Loucy (cell line): ENCODE data around the gene AMPD2.

Experiments used
- H2AFZ ChIP-seq: fragments of 200-600 bp; sonication (generic); 2 replicates; pipeline ENCODE4 v1.6.0; 2016; ENCODE audit warnings: antibody characterized with exemption, mild to moderate bottlenecking, low read length, moderate library complexity
- H3F3A ChIP-seq: fragments of 200-600 bp; 2 replicates; pipeline ENCODE4 v1.6.0; 2016; ENCODE audit warnings: antibody characterized with exemption, low read depth, mild to moderate bottlenecking
- H3K27me3 ChIP-seq: fragments of 200-600 bp; sonication (generic); 2 replicates; pipeline ENCODE4 v1.6.1; 2014; ENCODE audit warnings: low read length, mild to moderate bottlenecking; ENCODE audit not compliant: insufficient read depth, poor library complexity, severe bottlenecking
- H3K36me3 ChIP-seq: fragments of 200-600 bp; sonication (generic); 2 replicates; pipeline ENCODE4 v1.6.1; 2016; ENCODE audit warnings: low read length; ENCODE audit not compliant: insufficient read depth
- H3K4me1 ChIP-seq: fragments of 200-600 bp; sonication (generic); 2 replicates; pipeline ENCODE4 v1.5.1; 2014; ENCODE audit warnings: low read length, mild to moderate bottlenecking; ENCODE audit not compliant: insufficient read depth, poor library complexity, severe bottlenecking
- H3K4me2 ChIP-seq: fragments of 200-600 bp; sonication (generic); 2 replicates; pipeline ENCODE4 v1.6.0; 2014; ENCODE audit warnings: antibody characterized with exemption, low read length, low read depth, mild to moderate bottlenecking; ENCODE audit not compliant: poor library complexity, severe bottlenecking
- H3K4me3 ChIP-seq: fragments of 200-600 bp; sonication (generic); 2 replicates; pipeline ENCODE4 v1.5.1; 2014; ENCODE audit warnings: low read length, mild to moderate bottlenecking, mixed read lengths; ENCODE audit not compliant: poor library complexity, severe bottlenecking
- H3K79me2 ChIP-seq: fragments of 200-600 bp; sonication (generic); 2 replicates; pipeline ENCODE4 v1.6.1; 2014; ENCODE audit warnings: low read length; ENCODE audit not compliant: insufficient read depth
- H3K9ac ChIP-seq: fragments of 200-600 bp; sonication (generic); 2 replicates; pipeline ENCODE4 v1.6.0; 2014; ENCODE audit warnings: mild to moderate bottlenecking, low read depth, low read length, moderate library complexity; ENCODE audit not compliant: poor library complexity, severe bottlenecking
- H3K9me2 ChIP-seq: fragments of 200-600 bp; sonication (generic); replicated peaks from 2 replicates; pipeline ENCODE4 v1.6.1; 2016; ENCODE audit warnings: low read depth, low read length, mixed read lengths
- H3K9me3 ChIP-seq: fragments of 200-600 bp; sonication (generic); 2 replicates; pipeline ENCODE4 v1.6.1; 2014; ENCODE audit warnings: mild to moderate bottlenecking, antibody characterized with exemption, low read length, low read depth; ENCODE audit not compliant: insufficient read depth
- H4K20me1 ChIP-seq: fragments of 200-600 bp; sonication (generic); 2 replicates; pipeline ENCODE4 v1.6.0; 2014; ENCODE audit warnings: antibody characterized with exemption, low read length, mild to moderate bottlenecking; ENCODE audit not compliant: insufficient read depth, poor library complexity, severe bottlenecking
- EZH2phosphoT487 ChIP-seq: fragments of 200-600 bp; IDR thresholded peaks from 2 replicates; pipeline ENCODE4 v1.6.1; 2018; ENCODE audit warnings: antibody characterized with exemption, mild to moderate bottlenecking, moderate library complexity, borderline replicate concordance
- TF ChIP-seq, protein P1 (sequence below): fragments of 200-600 bp; sonication (generic); conservative IDR thresholded peaks from 2 replicates; pipeline ENCODE4 v1.5.1; 2014; ENCODE audit warnings: mild to moderate bottlenecking, antibody characterized with exemption, low read length

The AMPD2 gene

DNA sequence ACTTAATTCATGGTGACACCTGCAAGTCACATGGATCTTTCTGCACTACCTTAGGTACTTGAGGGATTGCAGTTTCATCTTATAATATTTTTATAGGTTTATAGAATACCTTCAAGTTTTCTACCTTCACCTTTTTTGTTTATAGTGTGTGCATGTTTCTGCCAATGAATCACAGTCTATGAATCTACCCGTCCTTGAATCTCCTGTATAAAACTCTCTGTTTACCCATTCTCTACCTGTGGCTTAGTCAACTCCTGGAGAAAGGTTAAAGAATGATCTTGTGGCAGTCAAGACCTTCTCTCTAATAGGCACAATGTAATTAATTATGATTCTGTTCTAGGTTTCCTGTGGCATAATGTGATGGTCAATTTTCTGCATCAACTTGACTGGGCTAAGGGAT lies 45.0 kb downstream of the AMPD2 start:
- Histone ChIP-seq H4K20me1 (no peaks in the 10 kb centered on the region), H3K9me2 (no peaks in the 10 kb centered on the region), H3K9ac (no peak overlapping the region), H3K4me3 (no peak overlapping the region), H3K79me2 (no peaks in the 10 kb centered on the region), H3K9me3 (no peaks in the 10 kb centered on the region), H2AFZ (no peak overlapping the region), H3K27me3 (no peaks in the 10 kb centered on the region), H3F3A (no peaks in the 10 kb centered on the region), H3K4me2 (no peak overlapping the region), H3K4me1 (peaks cover 21% of the 10 kb centered on the region), H3K36me3 (no peaks in the 10 kb centered on the region)
- TF ChIP-seq, protein P1, sequence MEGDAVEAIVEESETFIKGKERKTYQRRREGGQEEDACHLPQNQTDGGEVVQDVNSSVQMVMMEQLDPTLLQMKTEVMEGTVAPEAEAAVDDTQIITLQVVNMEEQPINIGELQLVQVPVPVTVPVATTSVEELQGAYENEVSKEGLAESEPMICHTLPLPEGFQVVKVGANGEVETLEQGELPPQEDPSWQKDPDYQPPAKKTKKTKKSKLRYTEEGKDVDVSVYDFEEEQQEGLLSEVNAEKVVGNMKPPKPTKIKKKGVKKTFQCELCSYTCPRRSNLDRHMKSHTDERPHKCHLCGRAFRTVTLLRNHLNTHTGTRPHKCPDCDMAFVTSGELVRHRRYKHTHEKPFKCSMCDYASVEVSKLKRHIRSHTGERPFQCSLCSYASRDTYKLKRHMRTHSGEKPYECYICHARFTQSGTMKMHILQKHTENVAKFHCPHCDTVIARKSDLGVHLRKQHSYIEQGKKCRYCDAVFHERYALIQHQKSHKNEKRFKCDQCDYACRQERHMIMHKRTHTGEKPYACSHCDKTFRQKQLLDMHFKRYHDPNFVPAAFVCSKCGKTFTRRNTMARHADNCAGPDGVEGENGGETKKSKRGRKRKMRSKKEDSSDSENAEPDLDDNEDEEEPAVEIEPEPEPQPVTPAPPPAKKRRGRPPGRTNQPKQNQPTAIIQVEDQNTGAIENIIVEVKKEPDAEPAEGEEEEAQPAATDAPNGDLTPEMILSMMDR, result no peak
- TF ChIP-seq EZH2phosphoT487, result no peak

DNA sequence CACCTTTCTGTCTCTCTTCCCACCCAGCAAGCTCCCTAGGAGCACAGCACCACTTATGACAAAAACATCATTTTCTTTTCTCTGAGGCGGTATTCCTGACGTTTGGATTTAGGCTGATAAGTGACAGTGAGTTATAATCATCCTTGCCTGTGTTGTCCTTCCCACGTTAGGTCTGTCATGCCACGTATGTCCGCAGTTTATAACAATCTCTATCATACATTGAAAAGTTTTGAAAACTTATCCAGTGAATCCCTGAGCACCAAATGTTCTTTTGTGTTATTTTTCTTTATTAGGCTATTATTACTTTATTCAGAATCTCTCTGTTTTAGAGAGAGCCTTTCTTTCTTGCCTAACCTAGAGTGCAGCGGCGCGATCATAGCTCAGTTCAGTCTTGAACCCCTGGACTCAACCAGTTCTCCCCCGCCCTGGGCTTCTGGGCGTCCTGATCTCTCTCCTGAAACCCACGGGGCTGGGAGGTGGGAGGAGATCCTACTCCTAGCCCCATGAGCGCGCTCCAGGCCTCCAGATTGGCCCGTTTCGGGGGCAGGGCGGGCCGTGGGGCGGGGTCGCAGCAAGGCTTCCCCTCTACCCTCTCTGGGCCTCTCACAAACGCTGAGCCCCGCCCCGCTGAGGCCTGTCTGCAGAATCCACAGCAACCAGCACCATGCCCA lies 48.0 kb downstream of the AMPD2 start, which contains the start of gene GSTM2:
Gene GSTM2 (plus strand): TSS at position 606 of the 671 bp plus-strand sequence. CDS start 59 bp downstream, at position 665.
- H4K20me1 ChIP-seq, result no peaks in the 10 kb centered on the region
- H3K27me3 ChIP-seq, result no peaks in the 10 kb centered on the region
- no peaks in the 10 kb centered on the region for H3F3A ChIP-seq
- peak within 1 kb of the TSS; percentile 38 for H3K4me2 ChIP-seq
- peak within 1 kb of the TSS; percentile 11 for H3K9ac ChIP-seq
- TF ChIP-seq, protein P1, result no peak
- TF ChIP-seq EZH2phosphoT487, result no peak
- H2AFZ ChIP-seq, result peak within 1 kb of the TSS; percentile 30; the same call in 1 of the 2 replicates
- no peaks in the 10 kb centered on the region for H3K9me2 ChIP-seq
- H3K9me3 ChIP-seq, result no peaks in the 10 kb centered on the region
- no peaks in the 10 kb centered on the region for H3K36me3 ChIP-seq
- peaks cover 6% of the 10 kb centered on the region for H3K4me1 ChIP-seq
- H3K79me2 ChIP-seq, result no peaks in the 10 kb centered on the region
- peak within 1 kb of the TSS; percentile 26 for H3K4me3 ChIP-seq

DNA sequence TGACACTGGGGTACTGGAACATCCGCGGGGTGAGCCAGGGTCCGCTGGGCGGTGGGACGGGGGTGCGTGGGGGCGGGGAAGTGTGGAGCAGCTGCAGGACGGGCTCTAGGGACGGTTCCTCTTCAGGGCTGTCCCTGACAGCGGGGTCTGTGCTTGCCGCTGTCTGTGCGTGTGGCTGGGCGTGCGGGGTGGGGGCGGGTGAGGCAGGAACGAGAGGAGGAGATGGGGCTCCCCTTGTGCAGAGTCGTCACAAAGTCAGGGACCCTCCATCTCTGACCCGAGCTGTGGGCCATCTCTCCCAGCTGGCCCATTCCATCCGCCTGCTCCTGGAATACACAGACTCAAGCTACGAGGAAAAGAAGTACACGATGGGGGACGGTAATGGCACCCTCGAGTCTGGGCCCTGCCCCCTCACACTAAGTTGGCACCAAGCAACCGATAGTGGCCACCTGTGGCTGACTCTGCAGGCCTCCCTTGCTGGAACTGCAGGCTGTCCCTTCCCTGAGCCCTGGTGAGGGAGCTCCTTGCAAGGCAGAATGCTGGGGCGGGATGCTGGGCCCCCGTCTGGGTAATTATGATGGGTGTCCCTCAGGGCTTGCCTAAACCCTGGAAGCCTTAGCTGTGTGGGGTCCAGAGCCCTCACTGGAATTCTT lies 48.6 kb downstream of the AMPD2 start:
- Histone ChIP-seq H2AFZ (no peak overlapping the region), H3K36me3 (no peaks in the 10 kb centered on the region), H3F3A (no peaks in the 10 kb centered on the region), H3K9me2 (no peaks in the 10 kb centered on the region), H4K20me1 (no peaks in the 10 kb centered on the region), H3K9me3 (no peaks in the 10 kb centered on the region), H3K4me2 (peak overlapping the region; percentile 38), H3K27me3 (no peaks in the 10 kb centered on the region), H3K4me1 (peaks cover 6% of the 10 kb centered on the region), H3K9ac (no peak overlapping the region), H3K4me3 (no peak overlapping the region), H3K79me2 (no peaks in the 10 kb centered on the region)
- TF ChIP-seq, protein P1, result no peak
- no peak for TF ChIP-seq EZH2phosphoT487
